H9 (cell line): ENCODE measurements around the gene COTL1. TPM values are rescaled to one million over a fixed set of nuclear protein-coding genes. Genes with fewer than 3 reads are reported as not detected.

Experiments
- DNase-seq: peaks from one replicate; pipeline ENCODE4 v3.0.0-alpha.2; 2017
- H2AFZ ChIP-seq: one replicate; pipeline ENCODE4 v1.6.1; 2013; ENCODE audit warnings: mild to moderate bottlenecking, low read length, control low read depth, moderate library complexity
- H2AK5ac ChIP-seq: 2 replicates; pipeline ENCODE4 v1.6.1; 2013; ENCODE audit warnings: low read length, control low read depth, mixed read lengths; ENCODE audit not compliant: insufficient read length
- H2BK120ac ChIP-seq: one replicate; pipeline ENCODE4 v1.6.1; 2013; ENCODE audit warnings: low read depth, mild to moderate bottlenecking, low read length, control low read depth, inconsistent platforms; ENCODE audit not compliant: poor library complexity, severe bottlenecking
- H2BK12ac ChIP-seq: 2 replicates; pipeline ENCODE4 v1.6.1; 2013; ENCODE audit warnings: low read length, control low read depth, mixed read lengths, low read depth; ENCODE audit not compliant: insufficient read length
- H2BK15ac ChIP-seq: 2 replicates; pipeline ENCODE4 v1.6.1; 2013; ENCODE audit warnings: low read depth, low read length, control low read depth
- H2BK20ac ChIP-seq: one replicate; pipeline ENCODE4 v1.6.1; 2013; ENCODE audit warnings: low read depth, mild to moderate bottlenecking, low read length, control low read depth, inconsistent platforms; ENCODE audit not compliant: poor library complexity, severe bottlenecking
- H2BK5ac ChIP-seq: 2 replicates; pipeline ENCODE4 v1.6.1; 2013; ENCODE audit warnings: low read length, control low read depth, mixed read lengths; ENCODE audit not compliant: insufficient read length
- H3K14ac ChIP-seq: 2 replicates; pipeline ENCODE4 v1.6.1; 2013; ENCODE audit warnings: low read length, control low read depth; ENCODE audit not compliant: insufficient read depth
- H3K18ac ChIP-seq: 2 replicates; pipeline ENCODE4 v1.6.1; 2013; ENCODE audit warnings: low read depth, mild to moderate bottlenecking, mixed read lengths, low read length, control low read depth; ENCODE audit not compliant: insufficient read length
- H3K23ac ChIP-seq: 2 replicates; pipeline ENCODE4 v1.6.1; 2013; ENCODE audit warnings: low read length, control low read depth, mixed read lengths, low read depth; ENCODE audit not compliant: insufficient read length
- H3K23me2 ChIP-seq: 2 replicates; pipeline ENCODE4 v1.6.1; 2013; ENCODE audit warnings: low read depth, mild to moderate bottlenecking, mixed read lengths, low read length, control low read depth; ENCODE audit not compliant: insufficient read length, poor library complexity, severe bottlenecking
- H3K27ac ChIP-seq: 2 replicates; pipeline ENCODE4 v1.5.1; 2013; ENCODE audit warnings: low read length, control low read depth, mixed read lengths, low read depth; ENCODE audit not compliant: insufficient read length
- H3K27me3 ChIP-seq: 2 replicates; pipeline ENCODE4 v1.6.1; 2013; ENCODE audit warnings: low read length, control low read depth, inconsistent platforms; ENCODE audit not compliant: insufficient read depth
- H3K4ac ChIP-seq: 2 replicates; pipeline ENCODE4 v1.6.1; 2013; ENCODE audit warnings: low read depth, mild to moderate bottlenecking, control low read depth, inconsistent platforms, low read length, moderate library complexity
- H3K4me1 ChIP-seq: 2 replicates; pipeline ENCODE4 v1.6.1; 2013; ENCODE audit warnings: low read length, control low read depth, inconsistent platforms; ENCODE audit not compliant: insufficient read depth
- H3K4me2 ChIP-seq: 2 replicates; pipeline ENCODE4 v1.6.1; 2013; ENCODE audit warnings: low read length, control low read depth, mixed read lengths; ENCODE audit not compliant: insufficient read length, insufficient read depth
- H3K56ac ChIP-seq: 2 replicates; pipeline ENCODE4 v1.6.1; 2013; ENCODE audit warnings: low read depth, mild to moderate bottlenecking, mixed read lengths, low read length, control low read depth; ENCODE audit not compliant: insufficient read length
- H3K79me1 ChIP-seq: 2 replicates; pipeline ENCODE4 v1.6.1; 2013; ENCODE audit warnings: low read depth, mild to moderate bottlenecking, moderate library complexity, low read length, control low read depth, inconsistent platforms; ENCODE audit not compliant: insufficient read depth, poor library complexity, severe bottlenecking
- H3K79me2 ChIP-seq: 2 replicates; pipeline ENCODE4 v1.6.1; 2013; ENCODE audit warnings: low read length, control low read depth, inconsistent platforms; ENCODE audit not compliant: insufficient read depth
- H3K9ac ChIP-seq: 2 replicates; pipeline ENCODE4 v1.6.1; 2013; ENCODE audit warnings: low read length, control low read depth, mixed read lengths; ENCODE audit not compliant: insufficient read length; ENCODE audit errors: extremely low read depth
- H3K9me3 ChIP-seq: one replicate; pipeline ENCODE4 v1.6.1; 2013; ENCODE audit warnings: low read depth, low read length, inconsistent platforms; ENCODE audit not compliant: control insufficient read depth
- H3T11ph ChIP-seq: one replicate; pipeline ENCODE4 v1.6.1; 2013; ENCODE audit warnings: mild to moderate bottlenecking, low read length, control low read depth, inconsistent platforms
- H4K20me1 ChIP-seq: one replicate; pipeline ENCODE4 v1.6.1; 2013; ENCODE audit not compliant: control insufficient read depth, insufficient read length, insufficient read depth
- H4K5ac ChIP-seq: 2 replicates; pipeline ENCODE4 v1.6.1; 2013; ENCODE audit warnings: low read depth, mild to moderate bottlenecking, mixed read lengths, low read length, control low read depth; ENCODE audit not compliant: insufficient read length
- H4K8ac ChIP-seq: replicated peaks from 2 replicates; pipeline ENCODE4 v1.6.1; 2013; ENCODE audit warnings: low read length, control low read depth, mixed read lengths, low read depth; ENCODE audit not compliant: insufficient read length
- H4K91ac ChIP-seq: 2 replicates; pipeline ENCODE4 v1.6.1; 2013; ENCODE audit warnings: low read depth, mild to moderate bottlenecking, moderate library complexity, mixed read lengths, low read length, control low read depth; ENCODE audit not compliant: insufficient read length
- H3K27ac Mint-ChIP-seq, 3 experiments: 2 replicates in 2 of 3; 3 replicates in 1 of 3; pipeline ENCODE4 v1.8.0; 2020 to 2021; ENCODE audit warnings: mixed read lengths in 3 of 3, mild to moderate bottlenecking in 1 of 3, moderate library complexity in 1 of 3
- H3K27me3 Mint-ChIP-seq: 2 replicates; pipeline ENCODE4 v1.8.0; 2021; ENCODE audit warnings: low read depth, mild to moderate bottlenecking, moderate library complexity, mixed read lengths
- H3K36me3 Mint-ChIP-seq, 3 experiments: 2 replicates in 2 of 3; 3 replicates in 1 of 3; pipeline ENCODE4 v1.8.0; 2020 to 2021; ENCODE audit warnings: low read depth in 3 of 3, mixed read lengths in 3 of 3; ENCODE audit not compliant: insufficient read depth in 1 of 3
- H3K4me1 Mint-ChIP-seq, 2 experiments: 2 replicates each; pipeline ENCODE4 v1.8.0; 2020; ENCODE audit warnings: mixed read lengths in 2 of 2
- H3K4me3 Mint-ChIP-seq, 2 experiments: 2 replicates in 1 of 2; 3 replicates in 1 of 2; pipeline ENCODE4 v1.8.0; 2020 to 2021; ENCODE audit warnings: mild to moderate bottlenecking in 2 of 2, mixed read lengths in 2 of 2, moderate library complexity in 1 of 2
- H3K9me3 Mint-ChIP-seq, 2 experiments: 2 replicates in 1 of 2; 3 replicates in 1 of 2; pipeline ENCODE4 v1.8.0; 2020; ENCODE audit warnings: mild to moderate bottlenecking in 2 of 2, mixed read lengths in 2 of 2, moderate library complexity in 1 of 2
- WGBS: extraction: QIAGEN DNeasy Blood & Tissue Kit; methylation state at CpG from one replicate; pipeline ENCODE4 v1.1.7; 2013; ENCODE audit warnings: missing lambda C conversion rate, low lambda C conversion rate, mixed read lengths; ENCODE audit not compliant: insufficient read length; ENCODE audit errors: extremely low coverage; 5-methylcytosine and 5-hydroxymethylcytosine counted together
- total RNA-seq: library from RNA; stranded (reverse); gene quantifications from 2 replicates; pipeline ENCODE4 v1.2.1, GENCODE V29; 2021
- TF ChIP-seq, protein P1 (sequence below): fragments of 200-600 bp; sonication (generic); conservative IDR thresholded peaks from 3 replicates; pipeline ENCODE4 v1.8.0; 2021; ENCODE audit warnings: antibody characterized with exemption, mild to moderate bottlenecking

COTL1 gene
- total RNA-seq, 1 experiment from 2014 or later, result 81.4 TPM

DNA sequence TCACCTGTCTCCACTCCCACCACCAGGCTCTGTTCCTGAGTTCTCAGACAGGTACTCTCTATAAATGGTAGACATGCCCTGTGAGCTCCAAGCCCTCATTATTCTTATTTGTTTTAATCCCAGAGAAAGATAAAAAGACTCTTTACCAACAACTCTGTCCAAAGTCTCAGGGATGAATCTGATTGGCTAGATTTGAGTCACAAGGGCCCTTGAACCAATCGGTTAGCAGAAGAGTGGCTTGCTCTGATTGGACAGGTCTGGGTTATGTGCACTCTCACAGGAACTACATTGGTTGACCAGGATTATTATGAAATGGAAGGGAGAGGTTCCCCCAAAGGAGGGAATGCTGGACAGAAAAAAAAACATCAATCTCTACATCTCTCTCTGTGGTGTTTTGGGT is 7.5 kb downstream of the COTL1 start:
- Mint-ChIP-seq H3K27ac (no peak overlapping the region), H3K36me3 (peaks cover 10 to 24% (median 13%) of the 10 kb centered on the region in 3 experiments), H3K9me3 (peaks cover 1 to 5% of the 10 kb centered on the region in 2 experiments; a peak in 3 of 5 replicates), H3K27me3 (no peaks in the 10 kb centered on the region), H3K4me1 (peaks cover 10 to 16% of the 10 kb centered on the region in 2 experiments), H3K4me3 (no peak overlapping the region)
- Histone ChIP-seq H3K27ac (no peak overlapping the region), H3K14ac (no peak overlapping the region), H2AK5ac (no peak overlapping the region), H2AFZ (no peak overlapping the region), H4K5ac (no peak overlapping the region), H3K9ac (no peak overlapping the region), H3K18ac (no peak overlapping the region), H4K8ac (no peak overlapping the region), H3K27me3 (no peaks in the 10 kb centered on the region), H2BK120ac (no peak overlapping the region), H3K79me1 (peaks cover 7% of the 10 kb centered on the region), H3K23me2 (no peaks in the 10 kb centered on the region), H2BK5ac (no peak overlapping the region), H3K4me2 (no peak overlapping the region), H3K4me1 (no peaks in the 10 kb centered on the region), H3K79me2 (peaks cover 8% of the 10 kb centered on the region; the same call in 1 of the 2 replicates), H3K9me3 (no peaks in the 10 kb centered on the region), H4K20me1 (no peaks in the 10 kb centered on the region), H2BK15ac (no peak overlapping the region), H3T11ph (no peak overlapping the region), H3K56ac (no peak overlapping the region), H2BK20ac (no peak overlapping the region), H3K4ac (no peak overlapping the region), H2BK12ac (no peak overlapping the region), H4K91ac (no peak overlapping the region), H3K23ac (no peak overlapping the region)
- DNase-seq, result no peak
- WGBS, result no CpG with 5 or more reads among the region's 1 CpG
- TF ChIP-seq, protein P1, sequence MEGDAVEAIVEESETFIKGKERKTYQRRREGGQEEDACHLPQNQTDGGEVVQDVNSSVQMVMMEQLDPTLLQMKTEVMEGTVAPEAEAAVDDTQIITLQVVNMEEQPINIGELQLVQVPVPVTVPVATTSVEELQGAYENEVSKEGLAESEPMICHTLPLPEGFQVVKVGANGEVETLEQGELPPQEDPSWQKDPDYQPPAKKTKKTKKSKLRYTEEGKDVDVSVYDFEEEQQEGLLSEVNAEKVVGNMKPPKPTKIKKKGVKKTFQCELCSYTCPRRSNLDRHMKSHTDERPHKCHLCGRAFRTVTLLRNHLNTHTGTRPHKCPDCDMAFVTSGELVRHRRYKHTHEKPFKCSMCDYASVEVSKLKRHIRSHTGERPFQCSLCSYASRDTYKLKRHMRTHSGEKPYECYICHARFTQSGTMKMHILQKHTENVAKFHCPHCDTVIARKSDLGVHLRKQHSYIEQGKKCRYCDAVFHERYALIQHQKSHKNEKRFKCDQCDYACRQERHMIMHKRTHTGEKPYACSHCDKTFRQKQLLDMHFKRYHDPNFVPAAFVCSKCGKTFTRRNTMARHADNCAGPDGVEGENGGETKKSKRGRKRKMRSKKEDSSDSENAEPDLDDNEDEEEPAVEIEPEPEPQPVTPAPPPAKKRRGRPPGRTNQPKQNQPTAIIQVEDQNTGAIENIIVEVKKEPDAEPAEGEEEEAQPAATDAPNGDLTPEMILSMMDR, result no peak
